ENCODE measurements around the gene SUMO4.
"Not testable (repeated sequence)": the region's sequence is repeated elsewhere in the genome, so short reads cannot be mapped to it uniquely, and the experiment has no call there.

SUMO4 gene

GRCh38 chr6:149433881-149434280 is 33.8 kb downstream of the SUMO4 start:
- no peak for DNase-seq

GRCh38 chr6:149435919-149436586 is 36.0 kb downstream of the SUMO4 start:
- no peak for DNase-seq

- no peak for DNase-seq
These were observed 36.6 kb downstream of the SUMO4 start for GRCh38 chr6:149436647-149437046.

- DNase-seq, result no peak
These were observed 37.1 kb downstream of the SUMO4 start for GRCh38 chr6:149437212-149437611.

GRCh38 chr6:149438855-149439254 is 38.8 kb downstream of the SUMO4 start:
- DNase-seq, result no peak

GRCh38 chr6:149439626-149440025 is 39.6 kb downstream of the SUMO4 start:
- no peak for DNase-seq

GRCh38 chr6:149440735-149441671 is 40.9 kb downstream of the SUMO4 start:
- DNase-seq, result no peak

GRCh38 chr6:149441740-149442139 is 41.7 kb downstream of the SUMO4 start:
- no peak for DNase-seq

GRCh38 chr6:149443411-149444181 is 43.5 kb downstream of the SUMO4 start:
- DNase-seq, result no peak

GRCh38 chr6:149444360-149445094 is 44.5 kb downstream of the SUMO4 start:
- not testable (repeated sequence) for DNase-seq

- no peak for DNase-seq
These were observed 45.0 kb downstream of the SUMO4 start for GRCh38 chr6:149445095-149445466.

- no peak for DNase-seq
These were observed 45.5 kb downstream of the SUMO4 start for GRCh38 chr6:149445573-149445972.

- no peak for DNase-seq
These were observed 46.8 kb downstream of the SUMO4 start for GRCh38 chr6:149446791-149447376.

- no peak for DNase-seq
These were observed 48.9 kb downstream of the SUMO4 start for GRCh38 chr6:149448821-149449453.

GRCh38 chr6:149449831-149450678 is 50.0 kb downstream of the SUMO4 start:
- no peak for DNase-seq
